Central memory CD8-positive, alpha-beta T cell (primary cell): ENCODE results near the gene CAMTA1.

Experiments used
- ATAC-seq: fragments of 150-1000 bp; cut with Tn5 transposase; replicated peaks from 2 replicates; pipeline ENCODE4 v1.10.0; 2022; ENCODE audit warnings: mild to moderate bottlenecking, moderate FRiP score, moderate number of reproducible peaks; ENCODE audit not compliant: poor library complexity, severe bottlenecking; ENCODE audit errors: extremely low read depth
- DNase-seq, 2 donors: peaks; one replicate each; pipeline ENCODE4 v3.0.0; 2021; ENCODE audit warnings: low spot score in 2 of 2
- H3K27ac Mint-ChIP-seq: one replicate; pipeline ENCODE4 v1.8.0; 2022; ENCODE audit warnings: low read depth, mild to moderate bottlenecking, moderate library complexity, mixed read lengths
- H3K27me3 Mint-ChIP-seq: one replicate; pipeline ENCODE4 v1.8.0; 2022; ENCODE audit warnings: mixed read lengths
- H3K36me3 Mint-ChIP-seq: one replicate; pipeline ENCODE4 v1.8.0; 2022; ENCODE audit warnings: mild to moderate bottlenecking, moderate library complexity, mixed read lengths; ENCODE audit not compliant: insufficient read depth
- H3K4me1 Mint-ChIP-seq: one replicate; pipeline ENCODE4 v1.8.0; 2022; ENCODE audit warnings: mixed read lengths
- H3K4me3 Mint-ChIP-seq: one replicate; pipeline ENCODE4 v1.8.0; 2022; ENCODE audit warnings: mild to moderate bottlenecking, moderate library complexity, mixed read lengths
- H3K9me3 Mint-ChIP-seq: one replicate; pipeline ENCODE4 v1.8.0; 2022; ENCODE audit warnings: mixed read lengths

CAMTA1 gene

DNA sequence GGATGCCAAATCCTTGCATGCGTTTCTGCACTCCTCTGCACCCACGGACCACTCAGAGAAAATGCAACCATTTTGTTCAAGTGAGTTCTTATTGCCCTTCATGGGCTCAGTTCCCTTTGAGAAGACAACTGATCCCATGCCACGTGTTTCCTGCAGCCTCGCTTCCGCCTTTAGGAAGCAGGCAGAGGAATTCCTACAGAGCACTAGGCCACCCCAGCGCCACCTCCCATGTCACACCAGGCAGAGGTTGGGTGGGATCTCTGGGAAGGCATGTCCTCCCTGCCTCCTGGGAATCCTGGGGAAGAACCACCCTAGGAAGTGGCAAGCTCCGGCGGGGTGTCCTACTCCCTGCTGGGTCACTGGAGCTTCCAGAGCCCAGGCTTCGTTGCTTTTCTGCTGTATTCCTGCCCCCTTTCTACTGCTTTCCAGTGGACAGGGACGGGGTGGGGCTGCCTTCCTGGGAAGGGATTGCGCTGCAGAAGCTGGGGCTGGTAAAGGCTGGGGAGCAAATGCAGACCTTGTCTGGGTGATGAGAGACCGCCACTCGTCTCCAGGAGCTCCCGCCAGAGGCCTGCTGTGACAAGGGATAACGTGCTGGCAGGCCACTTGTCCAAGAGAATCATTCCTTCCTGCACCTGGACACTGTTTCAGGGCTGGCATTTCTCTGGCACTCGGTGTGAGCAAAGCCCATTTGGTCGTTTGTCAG, 507.6 kb downstream of the CAMTA1 start:
- Mint-ChIP-seq H3K4me1 (no peaks in the 10 kb centered on the region), H3K27me3 (peaks cover 42% of the 10 kb centered on the region), H3K9me3 (peaks cover 5% of the 10 kb centered on the region), H3K36me3 (no peaks in the 10 kb centered on the region), H3K27ac (no peak overlapping the region), H3K4me3 (no peak overlapping the region)
- DNase-seq (no peak), ATAC-seq (no peak)

DNA sequence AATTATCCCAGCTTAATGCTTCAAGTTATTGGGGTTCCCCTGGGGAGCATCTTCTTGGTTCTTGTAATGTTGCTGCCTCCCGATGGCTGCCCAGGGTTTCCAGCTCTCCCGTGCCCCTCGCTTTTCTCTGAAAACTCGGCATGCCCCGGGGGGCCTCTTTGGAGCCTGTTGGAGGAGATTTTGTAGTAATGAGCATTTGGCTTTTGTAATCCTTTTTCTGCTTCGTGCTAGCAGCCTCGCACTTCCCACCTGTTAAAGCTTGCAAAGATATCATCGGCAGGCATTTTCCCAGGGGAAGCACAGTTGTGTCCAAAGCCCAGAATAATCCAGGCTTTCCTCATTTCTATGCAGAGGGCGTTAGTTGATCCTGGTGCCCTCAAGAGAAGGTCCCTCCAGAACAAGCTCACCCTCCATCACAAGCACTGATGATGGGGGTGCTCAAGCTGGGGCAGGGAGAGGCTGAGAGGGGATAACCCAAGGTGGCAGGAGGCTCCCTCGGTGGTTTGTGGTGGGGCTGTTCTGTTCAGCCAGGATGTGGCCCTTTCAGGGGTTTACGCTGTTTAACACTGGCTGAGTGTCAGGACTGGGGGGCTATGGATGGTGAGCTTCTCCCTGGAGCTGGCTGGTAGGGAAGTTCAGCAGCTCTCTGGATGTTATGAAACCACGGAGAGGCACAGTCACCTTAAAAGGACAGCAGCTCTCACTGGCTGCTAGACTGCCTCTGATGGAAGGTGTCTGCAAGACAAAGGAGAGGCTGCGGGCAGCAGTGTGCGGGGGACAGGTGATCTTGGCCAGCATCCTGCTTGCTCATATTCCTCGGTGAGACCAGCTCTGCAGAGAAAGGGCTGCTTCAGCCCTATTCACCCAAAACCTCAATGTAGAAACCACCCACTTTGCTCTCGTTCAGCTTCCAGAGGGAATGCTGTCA, 508.7 kb downstream of the CAMTA1 start:
- DNase-seq (no peak), ATAC-seq (no peak)
- Mint-ChIP-seq H3K4me1 (no peaks in the 10 kb centered on the region), H3K9me3 (no peaks in the 10 kb centered on the region), H3K27me3 (peaks cover 39% of the 10 kb centered on the region), H3K36me3 (no peaks in the 10 kb centered on the region), H3K27ac (no peak overlapping the region), H3K4me3 (no peak overlapping the region)

DNA sequence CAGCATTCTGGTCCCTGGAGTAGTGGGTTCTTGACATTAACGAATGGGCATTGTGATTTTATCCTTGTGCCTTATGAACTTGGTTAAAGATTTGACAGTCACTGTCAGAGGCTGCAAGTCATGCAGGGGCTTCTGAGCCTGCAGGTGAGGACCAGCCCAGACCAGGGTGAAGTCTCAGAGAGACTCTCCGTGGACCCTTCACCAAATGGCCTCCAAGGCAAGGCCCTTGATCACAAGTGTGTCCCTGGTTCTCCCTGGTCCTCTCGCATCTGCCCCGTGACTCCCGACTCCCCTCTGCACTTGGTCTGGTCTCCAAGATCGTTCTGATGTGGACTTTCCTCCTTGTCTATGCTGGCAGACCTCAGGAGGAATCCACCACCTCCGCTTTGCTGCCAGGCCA, 509.4 kb downstream of the CAMTA1 start:
- Mint-ChIP-seq H3K36me3 (no peaks in the 10 kb centered on the region), H3K4me1 (no peaks in the 10 kb centered on the region), H3K4me3 (no peak overlapping the region), H3K27me3 (peaks cover 44% of the 10 kb centered on the region), H3K9me3 (no peaks in the 10 kb centered on the region), H3K27ac (no peak overlapping the region)
- DNase-seq (no peak), ATAC-seq (no peak)

DNA sequence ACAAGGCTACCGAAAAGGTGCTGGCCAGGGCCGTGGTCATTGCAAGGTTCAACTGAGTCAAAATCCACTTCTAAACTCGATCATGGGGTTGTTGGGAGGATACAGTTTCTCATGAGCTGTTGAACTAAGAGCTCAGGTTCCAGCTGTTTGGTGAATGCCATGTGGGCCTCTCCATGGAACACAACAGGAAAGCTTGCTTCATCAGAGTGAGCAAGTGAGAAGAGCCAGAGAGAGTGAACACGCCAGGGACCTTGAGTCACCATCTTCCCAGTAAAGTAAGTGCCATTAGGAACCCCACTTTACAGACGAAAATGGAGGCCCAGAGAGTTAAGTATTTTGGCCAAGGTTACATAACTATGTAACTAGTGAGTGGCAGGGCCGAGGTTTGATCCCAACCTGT, 510.7 kb downstream of the CAMTA1 start:
- no peak for ATAC-seq
- peaks cover 57% of the 10 kb centered on the region for H3K27me3 Mint-ChIP-seq

DNA sequence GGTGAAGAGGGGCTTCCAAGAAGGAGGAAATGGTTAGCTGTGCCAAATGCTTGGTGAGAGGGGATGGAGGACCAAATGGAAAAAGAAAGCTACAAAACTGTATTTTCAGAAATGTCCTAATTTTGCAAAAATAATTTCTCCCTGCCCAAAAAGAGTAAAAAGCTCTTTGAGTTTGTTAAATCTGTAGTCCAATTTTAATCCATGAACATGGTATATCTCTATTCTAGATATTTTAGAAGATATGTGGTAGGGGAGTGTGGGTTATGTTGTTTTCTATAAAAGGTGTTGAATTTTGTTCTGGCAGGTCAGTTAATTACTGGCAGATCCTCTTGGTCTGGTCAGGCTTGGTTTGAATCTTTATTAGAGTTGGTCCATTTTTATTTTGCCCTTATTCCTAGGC, 511.7 kb downstream of the CAMTA1 start:
- Mint-ChIP-seq H3K36me3 (no peaks in the 10 kb centered on the region), H3K4me1 (no peaks in the 10 kb centered on the region), H3K9me3 (no peaks in the 10 kb centered on the region), H3K27me3 (peaks cover 63% of the 10 kb centered on the region), H3K27ac (no peak overlapping the region), H3K4me3 (no peak overlapping the region)
- ATAC-seq (no peak), DNase-seq (no peak)

More for the DNA sequence above, 510.7 kb downstream of the CAMTA1 start:
- H3K4me1 Mint-ChIP-seq: no peaks in the 10 kb centered on the region
- DNase-seq: no peak
- no peak overlapping the region for H3K27ac Mint-ChIP-seq
- H3K36me3 Mint-ChIP-seq: no peaks in the 10 kb centered on the region
- no peaks in the 10 kb centered on the region for H3K9me3 Mint-ChIP-seq
- no peak overlapping the region for H3K4me3 Mint-ChIP-seq

DNA sequence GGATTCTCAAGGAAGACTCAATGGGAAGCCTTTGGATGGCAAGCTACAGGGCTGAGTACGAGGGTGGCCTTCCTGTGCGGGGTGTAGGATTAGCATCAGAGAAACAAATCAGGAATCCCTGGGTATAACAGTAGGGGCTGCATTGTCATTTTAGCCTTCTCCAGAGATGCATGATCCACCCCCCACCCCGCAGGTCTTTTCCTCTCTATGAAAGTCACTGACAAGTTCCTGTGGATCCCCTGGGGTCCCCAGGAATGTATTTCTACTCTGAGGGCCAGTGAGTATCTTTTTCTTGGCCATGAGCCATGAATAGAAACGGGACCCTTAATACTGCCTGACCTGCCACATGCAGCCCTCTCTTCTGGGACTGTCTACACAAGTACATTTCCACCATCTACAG, 512.9 kb downstream of the CAMTA1 start:
- H3K27me3 Mint-ChIP-seq: peaks cover 73% of the 10 kb centered on the region
- H3K27ac Mint-ChIP-seq: no peak overlapping the region
- no peaks in the 10 kb centered on the region for H3K36me3 Mint-ChIP-seq
- H3K4me3 Mint-ChIP-seq: no peak overlapping the region
- no peaks in the 10 kb centered on the region for H3K4me1 Mint-ChIP-seq
- ATAC-seq: no peak
- no peak for DNase-seq
- H3K9me3 Mint-ChIP-seq: no peaks in the 10 kb centered on the region

DNA sequence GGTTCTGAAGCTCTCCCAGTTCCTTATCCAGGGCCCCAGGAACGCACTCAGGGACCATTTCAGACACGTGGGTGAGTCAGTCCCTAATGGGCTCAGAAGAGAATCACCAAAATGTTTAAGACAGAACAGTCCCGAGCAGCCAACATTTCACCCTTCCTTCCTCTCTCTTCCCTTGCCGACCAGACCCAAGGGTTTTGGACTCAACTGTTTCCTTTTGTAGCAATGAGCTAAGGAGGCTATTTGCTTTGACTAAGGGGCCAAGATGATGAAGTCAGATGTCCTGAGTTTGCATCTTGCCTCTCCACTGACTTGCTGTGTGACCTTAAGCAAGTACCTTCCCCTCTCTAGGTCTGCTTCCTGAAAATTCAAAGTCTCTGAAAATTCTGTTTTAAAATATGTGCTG, 513.5 kb downstream of the CAMTA1 start:
- DNase-seq (no peak), ATAC-seq (no peak)
- peaks cover 79% of the 10 kb centered on the region for H3K27me3 Mint-ChIP-seq

DNA sequence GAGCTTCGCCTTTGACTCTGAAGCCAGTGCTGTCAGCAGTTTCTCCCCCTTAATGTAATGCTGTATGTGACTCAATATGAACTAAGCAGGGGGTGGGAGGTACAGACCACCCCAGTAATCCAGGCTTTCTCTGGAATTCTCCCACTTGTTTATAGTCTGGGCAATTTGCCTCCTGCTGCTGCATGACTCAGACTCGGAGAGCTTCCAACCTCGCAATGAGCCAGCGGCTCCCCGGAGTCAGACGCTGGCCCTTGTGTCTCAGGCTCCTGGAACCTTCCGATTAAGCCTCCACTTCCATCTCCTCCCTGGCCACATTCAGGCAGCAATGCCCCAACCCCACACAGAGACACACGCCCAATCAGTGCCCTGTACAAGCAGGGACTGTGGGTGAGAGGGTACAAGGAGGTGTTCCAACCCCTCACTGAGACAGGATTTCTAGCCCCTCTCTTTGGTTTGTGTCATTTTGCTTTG, 514.1 kb downstream of the CAMTA1 start:
- H3K36me3 Mint-ChIP-seq: no peaks in the 10 kb centered on the region
- no peak for DNase-seq
- no peak overlapping the region for H3K27ac Mint-ChIP-seq
- ATAC-seq: no peak
- H3K9me3 Mint-ChIP-seq: no peaks in the 10 kb centered on the region
- peaks cover 82% of the 10 kb centered on the region for H3K27me3 Mint-ChIP-seq
- H3K4me1 Mint-ChIP-seq: no peaks in the 10 kb centered on the region
- no peak overlapping the region for H3K4me3 Mint-ChIP-seq

More for the DNA sequence above, 513.5 kb downstream of the CAMTA1 start:
- Mint-ChIP-seq H3K4me1 (no peaks in the 10 kb centered on the region), H3K36me3 (no peaks in the 10 kb centered on the region), H3K9me3 (no peaks in the 10 kb centered on the region), H3K4me3 (no peak overlapping the region), H3K27ac (no peak overlapping the region)

DNA sequence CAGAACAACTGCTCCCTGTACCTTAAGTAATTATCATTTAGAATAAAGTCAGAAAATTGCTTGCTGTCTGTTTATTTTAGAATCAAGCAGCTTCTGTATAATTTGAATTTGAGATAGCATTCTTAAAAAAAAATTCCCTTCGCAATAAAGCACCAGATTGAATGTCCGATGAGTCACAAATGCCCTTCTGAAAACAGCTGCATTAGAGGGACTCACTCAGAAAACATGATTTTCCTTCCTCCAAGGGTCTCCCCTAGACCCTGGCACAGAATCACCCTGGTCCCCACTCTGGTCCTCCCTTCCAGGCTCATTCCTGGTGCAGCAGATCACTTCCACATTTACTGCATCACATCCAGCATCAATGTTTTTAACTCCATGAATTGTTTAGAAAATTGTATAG, 514.7 kb downstream of the CAMTA1 start:
- Mint-ChIP-seq H3K9me3 (no peaks in the 10 kb centered on the region), H3K27ac (no peak overlapping the region), H3K27me3 (peaks cover 82% of the 10 kb centered on the region), H3K4me1 (no peaks in the 10 kb centered on the region), H3K4me3 (no peak overlapping the region), H3K36me3 (no peaks in the 10 kb centered on the region)
- DNase-seq (no peak), ATAC-seq (no peak)

DNA sequence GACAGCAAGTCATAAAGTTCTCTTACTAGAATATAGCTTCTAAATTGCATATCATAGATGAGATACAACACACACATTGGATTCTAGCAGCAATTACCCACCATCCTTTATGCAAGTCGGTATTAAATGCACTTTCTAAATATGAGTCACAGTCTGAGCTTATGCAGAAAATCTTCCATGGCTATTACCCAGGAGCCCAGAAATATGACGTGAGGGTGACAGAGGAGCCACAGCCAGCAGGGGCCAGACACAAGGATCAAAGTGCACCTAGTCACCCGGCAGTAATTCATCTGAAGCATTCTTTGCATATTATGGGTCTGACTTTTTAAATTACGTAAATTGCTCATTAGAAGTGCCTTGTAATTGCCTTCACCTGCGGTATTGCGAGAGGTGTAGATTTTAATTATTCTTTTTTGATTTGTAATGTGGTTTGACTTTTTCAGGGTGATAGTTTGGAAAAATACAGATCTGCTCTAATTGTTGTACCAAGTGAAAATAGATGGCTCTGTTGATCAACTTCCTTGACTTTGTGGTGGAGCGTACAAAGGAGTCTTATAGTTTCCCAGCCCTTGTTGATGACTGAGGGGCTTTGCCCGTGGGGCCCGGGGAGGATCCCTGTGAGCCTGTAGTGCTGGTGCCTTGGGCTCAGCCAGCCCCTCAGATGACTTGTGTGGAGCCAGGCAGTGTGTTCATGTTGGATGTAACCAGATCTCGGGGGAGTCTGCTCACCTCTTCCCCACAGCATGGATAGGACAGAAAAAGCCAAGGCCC, 515.8 kb downstream of the CAMTA1 start:
- ATAC-seq (no peak), DNase-seq (no peak)
- no peaks in the 10 kb centered on the region for H3K36me3 Mint-ChIP-seq
- no peak overlapping the region for H3K4me3 Mint-ChIP-seq
- no peak overlapping the region for H3K27ac Mint-ChIP-seq
- H3K4me1 Mint-ChIP-seq: no peaks in the 10 kb centered on the region
- H3K27me3 Mint-ChIP-seq: peaks cover 71% of the 10 kb centered on the region
- no peaks in the 10 kb centered on the region for H3K9me3 Mint-ChIP-seq

DNA sequence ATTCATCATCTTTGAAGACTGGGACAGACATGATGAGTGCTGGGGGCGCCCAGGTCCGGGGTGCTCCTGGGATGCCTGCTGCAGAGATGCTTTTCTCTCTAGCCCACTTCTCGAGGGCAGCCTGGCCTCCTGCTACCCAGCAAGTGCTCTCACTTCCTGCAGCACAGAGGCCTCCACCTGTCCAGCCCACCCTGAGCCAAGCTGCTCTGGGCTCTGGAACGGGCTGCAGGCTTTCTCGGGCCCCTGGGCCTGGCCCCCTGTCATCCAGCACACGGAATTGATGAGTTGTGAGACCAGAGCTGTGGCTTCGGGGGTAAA, 516.4 kb downstream of the CAMTA1 start:
- no peaks in the 10 kb centered on the region for H3K9me3 Mint-ChIP-seq
- no peaks in the 10 kb centered on the region for H3K36me3 Mint-ChIP-seq
- no peak overlapping the region for H3K4me3 Mint-ChIP-seq
- H3K27me3 Mint-ChIP-seq: peaks cover 66% of the 10 kb centered on the region
- ATAC-seq (no peak), DNase-seq (no peak)
- no peaks in the 10 kb centered on the region for H3K4me1 Mint-ChIP-seq
- H3K27ac Mint-ChIP-seq: no peak overlapping the region

DNA sequence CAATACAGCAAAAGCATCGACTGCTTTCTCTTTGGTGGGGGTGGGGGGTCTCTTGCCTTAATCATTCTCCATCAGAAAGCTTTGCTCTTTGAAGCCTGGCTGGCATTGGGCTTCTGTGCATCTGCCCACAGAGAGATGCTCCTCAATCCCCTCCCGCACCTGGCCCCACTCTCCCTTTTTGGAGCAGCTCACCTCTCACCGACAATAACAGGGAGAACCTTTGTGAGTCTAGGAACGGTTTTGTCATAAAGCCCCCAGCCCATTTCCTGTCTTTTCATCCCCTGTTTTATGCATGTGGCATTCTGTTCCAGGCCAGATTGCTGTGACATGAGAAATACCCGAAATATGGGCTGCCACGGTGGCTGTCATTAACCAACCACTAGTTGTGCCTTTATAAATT, 516.9 kb downstream of the CAMTA1 start:
- Mint-ChIP-seq H3K4me1 (no peaks in the 10 kb centered on the region), H3K36me3 (no peaks in the 10 kb centered on the region), H3K4me3 (no peak overlapping the region), H3K9me3 (no peaks in the 10 kb centered on the region), H3K27me3 (peaks cover 61% of the 10 kb centered on the region), H3K27ac (no peak overlapping the region)
- ATAC-seq: no peak
- DNase-seq: no peak
